NCI-H1092 (cell line): Measurements from ENCODE around the gene IFRD2.
"Not testable (repeated sequence)": the region's sequence is repeated elsewhere in the genome, so short reads cannot be mapped to it uniquely, and the experiment has no call there.

Source experiments
- DNase-seq: peaks from one replicate; lab custom pipeline; 2025; lab: John Stamatoyannopoulos, UW

Gene IFRD2

DNA sequence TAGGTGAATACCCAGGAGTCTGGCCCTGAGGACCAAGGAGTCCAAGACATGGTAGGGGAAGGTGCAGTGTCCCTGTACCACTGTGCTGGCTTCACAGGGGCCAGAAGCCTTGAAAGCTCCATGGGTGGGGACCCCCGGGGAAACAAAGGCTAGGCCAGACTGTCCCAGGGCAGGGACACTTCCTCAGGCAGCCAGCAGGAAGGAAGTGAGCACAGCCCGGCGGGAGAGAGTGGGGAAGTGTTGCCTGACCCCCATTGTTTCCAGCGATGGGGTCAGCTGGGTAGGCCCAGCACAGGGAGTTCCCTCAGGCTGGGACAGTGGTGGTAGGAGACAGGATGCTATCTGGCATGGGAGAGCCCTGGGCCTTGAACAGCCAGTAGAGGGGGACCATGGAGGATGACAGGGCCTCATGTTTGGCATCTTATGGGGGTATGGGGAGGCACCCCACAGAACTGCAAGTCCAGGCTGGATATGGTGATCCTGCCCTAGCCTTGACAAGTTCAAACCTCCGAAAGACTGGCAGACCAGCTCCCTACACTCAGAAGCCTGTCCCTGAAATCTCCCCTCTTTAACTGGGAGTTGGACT, 31.5 kb upstream of the IFRD2 start:
- DNase-seq = no peak

GRCh38 chr3:50323092-50323600, 30.9 kb upstream of the IFRD2 start:
- no peak for DNase-seq

GRCh38 chr3:50322386-50323091, 30.3 kb upstream of the IFRD2 start, which contains the start of gene HYAL2:
Gene HYAL2, minus strand, starts transcription at chr3:50322745. Its CDS starts 2,256 bp downstream, at chr3:50320489.
- peak; percentile 33 for DNase-seq

DNA sequence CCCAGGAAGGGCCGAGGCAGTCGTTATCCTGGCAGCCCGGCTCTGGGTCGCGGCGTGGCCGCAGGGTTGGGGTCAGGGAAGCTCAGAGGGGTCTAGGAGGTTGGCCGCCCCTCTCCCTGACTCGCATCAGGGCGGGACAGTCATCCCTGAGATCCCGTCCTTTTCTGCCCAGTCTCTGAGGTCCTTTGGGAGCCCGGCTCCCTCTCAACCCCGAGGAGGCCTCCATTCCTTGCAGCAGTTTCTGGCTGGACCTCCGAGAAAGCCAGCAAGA, 29.8 kb upstream of the IFRD2 start:
- no peak for DNase-seq

DNA sequence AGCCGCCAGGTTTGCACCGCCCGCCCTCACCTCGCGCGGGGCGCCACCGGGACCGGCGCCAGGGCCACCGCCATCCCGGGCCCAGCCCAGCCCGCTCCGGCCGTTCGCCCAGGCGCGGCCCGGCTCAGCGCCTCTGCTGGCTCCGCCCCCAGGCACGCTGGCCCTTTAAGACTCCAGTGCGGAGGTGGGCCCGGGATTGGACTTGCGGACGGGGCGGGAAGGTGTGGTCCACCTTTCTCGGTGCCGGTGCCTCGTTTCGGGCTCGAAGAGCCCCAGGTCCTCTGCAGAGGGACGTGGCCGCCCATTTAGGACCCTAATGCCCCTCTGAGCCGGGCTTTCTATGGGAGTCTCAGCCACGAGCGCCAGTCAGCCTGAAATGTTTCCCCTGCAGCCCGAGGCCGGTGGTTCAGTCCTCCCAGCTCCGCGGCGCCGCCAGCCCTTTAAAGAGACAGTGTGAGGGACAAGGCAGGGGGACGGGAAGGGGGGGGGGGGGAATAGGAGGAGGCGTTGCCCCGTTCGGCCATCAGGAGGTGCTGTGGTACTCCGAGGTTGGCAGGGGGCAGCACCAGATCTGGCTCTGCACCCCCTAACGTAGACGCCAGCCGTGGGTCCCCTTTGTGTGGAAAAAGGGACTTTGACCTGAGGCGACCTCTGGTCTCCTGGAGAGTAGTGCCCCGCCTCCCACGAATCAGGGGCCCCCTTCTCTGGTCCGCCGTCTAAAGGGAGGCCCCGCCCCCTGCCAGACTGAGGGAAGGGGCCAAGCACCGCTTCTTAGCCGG, 29.3 kb upstream of the IFRD2 start:
- DNase-seq = peak; percentile 65

GRCh38 chr3:50320853-50321335, 28.7 kb upstream of the IFRD2 start:
- DNase-seq = peak; percentile 53

DNA sequence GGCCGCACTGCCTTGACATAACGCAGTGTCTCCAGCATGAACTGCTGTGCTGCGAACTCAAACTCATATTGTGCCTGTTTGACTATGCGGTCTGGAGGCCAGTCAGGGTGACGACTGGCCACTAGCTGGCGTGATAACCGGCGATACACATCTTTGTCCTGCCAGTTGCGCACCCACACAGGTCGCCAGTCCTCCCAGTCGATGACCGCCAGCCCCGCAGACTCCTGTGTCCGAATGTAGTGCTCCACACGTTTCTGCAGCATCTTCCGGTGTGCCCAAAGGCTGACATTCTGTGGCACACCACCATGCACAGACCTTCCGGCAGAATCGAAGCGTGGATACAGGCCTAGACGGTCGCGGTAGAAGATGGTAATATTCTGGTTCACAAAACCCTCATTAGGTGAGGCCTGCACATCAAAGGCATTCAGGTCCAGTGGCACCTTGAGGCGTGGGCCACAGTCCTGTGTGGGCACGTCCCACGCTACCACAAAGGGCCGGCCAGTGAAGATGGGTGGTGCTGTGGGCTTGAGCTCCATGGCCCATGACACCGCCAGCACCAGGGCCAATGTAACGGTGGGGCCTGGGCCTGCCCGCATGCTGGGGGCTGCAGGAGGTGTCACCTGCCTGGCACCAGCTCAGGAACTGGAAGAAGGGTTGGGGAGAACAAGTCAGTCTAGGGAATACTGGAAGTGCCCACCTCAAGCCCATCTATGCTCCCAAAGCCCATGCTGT, 27.8 kb upstream of the IFRD2 start:
- no peak for DNase-seq

DNA sequence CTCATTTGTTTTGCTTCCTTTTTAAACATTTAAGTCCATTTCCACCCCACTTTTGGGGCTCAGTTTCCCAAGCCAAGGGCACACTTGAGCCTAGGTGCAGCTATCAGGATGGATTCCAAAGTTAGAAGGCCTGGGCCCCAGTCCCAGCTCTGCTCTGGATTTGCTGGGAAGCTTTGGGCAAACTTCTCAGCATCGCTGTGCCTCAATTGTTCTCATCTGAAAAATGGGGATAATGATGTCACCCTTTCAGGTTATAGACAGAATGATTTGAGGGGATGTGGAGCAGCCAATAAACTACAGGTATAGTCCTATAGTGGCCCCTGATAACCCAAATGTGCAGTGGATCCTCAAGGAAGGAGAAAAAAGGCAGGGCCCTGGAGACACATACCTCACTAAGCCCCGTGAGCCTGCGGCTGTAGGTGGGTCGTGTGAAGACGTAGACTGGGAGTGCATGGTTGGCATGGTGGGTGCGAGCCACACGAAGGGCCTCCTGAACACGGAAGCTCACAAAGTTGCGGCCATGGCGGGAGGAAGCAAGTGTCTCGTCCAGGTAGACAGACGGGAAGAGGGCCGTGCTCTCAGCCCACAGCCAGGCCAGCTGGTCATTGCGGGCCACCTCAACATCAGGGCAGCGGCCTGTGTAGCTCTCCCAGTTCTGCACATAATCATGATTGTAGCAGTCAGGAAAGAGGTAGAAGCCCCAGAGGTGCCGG, 27.1 kb upstream of the IFRD2 start:
- DNase-seq = no peak

GRCh38 chr3:50318615-50319014, 26.4 kb upstream of the IFRD2 start:
- no peak for DNase-seq

DNA sequence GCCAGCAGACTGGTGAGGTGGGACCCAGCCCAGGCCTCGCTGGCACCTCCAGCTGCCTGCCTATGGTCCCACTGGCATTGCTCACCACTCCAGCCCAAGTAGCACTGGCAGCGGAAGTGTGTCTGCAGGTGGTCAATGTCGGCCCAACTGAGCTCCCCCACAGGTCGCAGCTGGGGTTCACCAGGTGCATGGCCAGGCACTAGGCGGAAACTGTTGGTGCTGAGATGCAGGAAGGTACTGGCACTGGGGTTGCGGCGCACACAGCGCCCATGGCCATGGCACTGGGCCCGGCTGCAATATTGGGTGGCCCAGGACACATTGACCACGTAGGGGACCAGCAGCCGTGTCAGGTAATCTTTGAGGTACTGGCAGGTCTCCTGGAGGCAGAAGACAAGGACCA, 25.9 kb upstream of the IFRD2 start:
- DNase-seq = no peak

DNA sequence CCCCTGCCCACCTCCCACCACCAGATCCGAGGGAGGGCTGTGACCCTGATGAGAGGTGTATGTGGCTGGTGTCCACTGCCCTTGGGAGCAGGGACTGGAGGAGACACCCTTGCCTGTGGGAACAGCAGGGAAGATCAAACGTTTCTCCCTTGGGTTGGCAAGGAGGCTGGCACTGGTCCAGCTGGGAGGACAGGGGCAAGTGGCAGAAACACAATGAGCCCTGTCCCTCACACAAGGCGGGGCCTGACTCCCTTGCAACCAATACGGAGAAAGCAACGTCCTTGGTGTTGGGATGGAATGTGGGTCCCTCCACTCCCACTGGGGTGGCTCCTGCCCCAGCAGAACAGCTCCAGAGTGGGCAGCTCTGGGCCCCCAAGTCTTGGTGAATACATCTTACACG, 25.1 kb upstream of the IFRD2 start:
- no peak for DNase-seq

DNA sequence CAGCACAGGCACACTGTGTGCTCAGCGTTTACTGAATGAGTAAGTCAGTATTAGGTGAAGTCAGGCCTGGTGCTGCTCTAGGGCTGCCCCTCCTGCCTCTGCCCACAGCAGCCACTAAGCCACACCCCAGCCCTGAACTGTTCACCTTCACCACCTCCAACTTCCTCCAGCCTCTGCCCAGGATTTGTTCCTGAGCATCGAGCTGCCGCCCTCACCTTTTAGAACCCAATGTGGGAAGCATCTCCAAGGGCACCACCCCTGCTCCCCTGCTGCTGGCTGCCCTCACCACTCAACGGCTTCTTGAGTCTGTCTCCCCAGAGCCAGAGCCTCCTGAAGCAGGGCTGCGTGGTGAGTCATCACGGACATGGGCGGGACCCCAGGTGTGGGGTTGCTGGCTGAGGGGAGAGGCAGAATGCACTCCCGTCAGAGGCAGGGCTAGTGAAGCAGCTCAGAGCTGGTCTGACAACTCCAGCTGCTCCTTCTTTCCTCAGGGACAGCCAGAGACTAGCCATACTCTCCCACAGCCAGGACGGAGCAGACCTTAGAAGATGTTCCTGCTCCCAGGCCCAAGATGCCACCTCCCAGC, 24.5 kb upstream of the IFRD2 start:
- no peak for DNase-seq

- DNase-seq = no peak
Measured at GRCh38 chr3:50314816-50315215, 22.6 kb upstream of the IFRD2 start.

GRCh38 chr3:50314342-50314741, 22.1 kb upstream of the IFRD2 start:
- no peak for DNase-seq

GRCh38 chr3:50312041-50312440, 19.8 kb upstream of the IFRD2 start:
- not testable (repeated sequence) for DNase-seq

- DNase-seq = no peak
Measured at GRCh38 chr3:50304601-50305000, 12.4 kb upstream of the IFRD2 start.

DNA sequence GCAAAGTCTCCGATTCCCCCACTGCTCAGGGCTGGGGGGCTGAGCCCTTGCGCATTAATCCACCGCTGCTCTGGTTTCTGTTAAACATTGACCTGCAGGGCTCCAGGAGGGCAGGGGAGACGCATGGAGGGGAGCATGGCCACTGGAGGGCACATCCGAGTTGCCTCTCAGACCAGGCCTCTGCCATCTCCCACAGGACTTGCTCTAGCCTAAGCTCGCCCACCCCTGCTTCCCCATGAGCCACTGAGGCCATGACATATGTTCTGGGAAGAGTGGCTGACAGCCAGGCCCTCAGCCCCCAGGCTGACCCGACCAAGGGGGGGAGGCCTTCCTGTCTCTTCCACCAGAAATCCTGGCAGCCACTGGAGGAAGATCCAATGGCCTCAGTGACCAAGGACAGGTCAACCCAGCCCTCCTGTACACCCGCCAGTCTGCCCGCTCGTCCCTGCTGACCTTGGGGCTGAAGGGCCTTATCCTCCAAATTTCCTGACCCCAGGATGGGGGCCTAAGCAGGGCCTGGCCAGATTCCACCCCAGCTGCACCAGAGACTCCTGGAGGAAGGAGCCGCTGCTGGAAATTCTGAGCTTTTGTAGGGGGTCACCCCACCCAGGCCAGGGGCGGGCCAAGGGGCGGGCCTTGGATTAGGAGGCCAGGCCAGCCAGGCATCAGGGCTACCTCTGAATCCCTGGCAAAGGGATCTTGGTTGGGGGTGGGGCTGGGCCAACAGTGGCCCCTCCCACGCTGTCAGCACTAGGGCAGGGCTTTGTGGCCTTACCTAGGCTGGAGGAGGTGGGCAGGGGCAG, 11.0 kb upstream of the IFRD2 start, which contains the start of gene HYAL1:
Gene HYAL1, minus strand, starts transcription at position 562 of the 803 bp plus-strand sequence. CDS start 618 bp downstream, outside the sequence.
- no peak for DNase-seq

GRCh38 chr3:50302095-50303012, 10.1 kb upstream of the IFRD2 start:
- no peak for DNase-seq

GRCh38 chr3:50300681-50301254, 8.5 kb upstream of the IFRD2 start:
- DNase-seq = no peak
